SKM-1 treated with dmso at 0.1 percent for 144 hours (cell line): ENCODE results near the gene PCDHB7.
"Not testable (repeated sequence)": the region's sequence is repeated elsewhere in the genome, so short reads cannot be mapped to it uniquely, and the experiment has no call there.

Experiments used
- DNase-seq: peaks from one replicate; lab custom pipeline; 2025; ENCODE audit not compliant: unreplicated experiment; lab: John Stamatoyannopoulos, UW

PCDHB7 gene

DNA sequence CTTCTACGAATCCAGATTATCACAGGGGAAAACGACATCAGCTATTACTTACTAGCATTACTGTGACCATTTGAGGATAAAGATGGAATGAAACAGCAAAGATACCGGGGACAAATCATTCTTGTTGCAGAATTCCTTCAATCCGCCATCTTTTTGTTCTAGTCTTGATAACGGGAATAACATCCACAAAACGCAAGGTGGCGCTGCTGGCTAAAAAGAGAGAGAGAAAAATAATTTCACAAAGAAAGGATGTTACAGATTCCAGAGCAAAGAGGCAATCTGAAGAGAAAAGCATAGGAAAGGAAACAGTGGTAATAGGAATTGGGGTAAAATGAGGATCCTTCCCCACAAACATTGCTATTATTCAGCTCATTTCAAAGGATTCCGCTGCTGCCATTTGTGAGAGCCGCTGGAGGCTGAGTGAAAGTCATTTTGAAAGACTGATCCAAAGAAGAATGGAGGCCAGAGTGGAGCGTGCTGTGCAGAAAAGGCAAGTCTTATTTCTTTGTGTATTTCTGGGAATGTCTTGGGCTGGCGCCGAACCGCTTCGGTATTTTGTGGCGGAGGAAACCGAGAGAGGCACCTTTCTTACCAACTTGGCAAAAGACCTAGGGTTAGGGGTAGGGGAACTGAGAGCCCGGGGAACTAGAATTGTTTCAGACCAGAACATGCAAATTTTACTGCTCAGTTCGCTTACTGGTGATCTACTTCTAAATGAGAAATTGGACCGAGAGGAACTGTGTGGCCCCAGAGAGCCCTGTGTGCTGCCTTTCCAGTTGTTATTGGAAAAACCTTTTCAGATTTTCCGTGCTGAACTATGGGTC is at the start of gene PCDHB7:
PCDHB7 (plus strand) TSS at position 264 of the 824 bp plus-strand sequence; CDS start at position 456, 192 bp downstream.
- DNase-seq, result no peak

DNA sequence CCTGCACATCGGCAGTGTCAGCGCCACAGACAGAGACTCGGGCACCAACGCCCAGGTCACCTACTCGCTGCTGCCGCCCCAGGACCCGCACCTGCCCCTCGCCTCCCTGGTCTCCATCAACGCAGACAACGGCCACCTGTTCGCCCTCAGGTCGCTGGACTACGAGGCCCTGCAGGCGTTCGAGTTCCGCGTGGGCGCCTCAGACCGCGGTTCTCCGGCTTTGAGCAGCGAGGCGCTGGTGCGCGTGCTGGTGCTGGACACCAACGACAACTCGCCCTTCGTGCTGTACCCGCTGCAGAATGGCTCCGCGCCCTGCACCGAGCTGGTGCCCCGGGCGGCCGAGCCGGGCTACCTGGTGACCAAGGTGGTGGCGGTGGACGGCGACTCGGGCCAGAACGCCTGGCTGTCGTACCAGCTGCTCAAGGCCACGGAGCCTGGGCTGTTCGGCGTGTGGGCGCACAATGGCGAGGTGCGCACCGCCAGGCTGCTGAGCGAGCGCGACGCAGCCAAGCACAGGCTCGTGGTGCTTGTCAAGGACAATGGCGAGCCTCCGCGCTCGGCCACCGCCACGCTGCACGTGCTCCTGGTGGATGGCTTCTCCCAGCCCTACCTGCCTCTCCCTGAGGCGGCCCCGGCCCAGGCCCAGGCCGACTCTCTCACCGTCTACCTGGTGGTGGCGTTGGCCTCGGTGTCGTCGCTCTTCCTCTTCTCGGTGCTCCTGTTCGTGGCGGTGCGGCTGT is 48.9 kb upstream of the PCDHB7 start:
- DNase-seq, result not testable (repeated sequence)

- no peak for DNase-seq
These were observed 45.1 kb upstream of the PCDHB7 start for GRCh38 chr5:141127305-141127704.

DNA sequence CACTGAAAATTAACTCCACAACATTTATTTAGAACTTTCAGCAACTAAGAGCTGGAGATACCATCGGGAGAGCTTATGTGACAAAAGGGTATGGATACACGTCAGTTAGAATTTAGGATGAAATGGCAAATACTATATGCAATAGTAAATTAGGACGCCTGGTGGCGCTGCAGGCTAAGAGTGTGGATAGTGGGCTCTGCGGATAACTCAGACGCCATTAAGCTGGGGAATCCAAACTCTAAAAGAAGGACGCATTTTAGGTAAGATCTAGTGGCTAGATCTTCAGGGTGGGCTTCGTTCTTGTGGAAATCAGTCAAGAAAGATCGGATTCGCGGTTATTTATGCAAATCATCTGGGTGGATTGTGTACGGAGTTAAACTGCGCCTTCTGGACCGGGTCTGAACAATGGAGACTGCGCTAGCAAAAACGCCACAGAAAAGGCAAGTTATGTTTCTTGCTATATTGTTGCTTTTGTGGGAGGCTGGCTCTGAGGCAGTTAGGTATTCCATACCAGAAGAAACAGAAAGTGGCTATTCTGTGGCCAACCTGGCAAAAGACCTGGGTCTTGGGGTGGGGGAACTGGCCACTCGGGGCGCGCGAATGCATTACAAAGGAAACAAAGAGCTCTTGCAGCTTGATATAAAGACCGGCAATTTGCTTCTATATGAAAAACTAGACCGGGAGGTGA is 37.3 kb upstream of the PCDHB7 start, which contains the start of gene PCDHB5:
PCDHB5 (plus strand) TSS at position 177 of the 688 bp plus-strand sequence; CDS start at position 406, 229 bp downstream.
- DNase-seq, result no peak

- no peak for DNase-seq
These were observed 36.7 kb upstream of the PCDHB7 start for GRCh38 chr5:141135718-141136266.

GRCh38 chr5:141137346-141137745 is 35.1 kb upstream of the PCDHB7 start:
- not testable (repeated sequence) for DNase-seq

DNA sequence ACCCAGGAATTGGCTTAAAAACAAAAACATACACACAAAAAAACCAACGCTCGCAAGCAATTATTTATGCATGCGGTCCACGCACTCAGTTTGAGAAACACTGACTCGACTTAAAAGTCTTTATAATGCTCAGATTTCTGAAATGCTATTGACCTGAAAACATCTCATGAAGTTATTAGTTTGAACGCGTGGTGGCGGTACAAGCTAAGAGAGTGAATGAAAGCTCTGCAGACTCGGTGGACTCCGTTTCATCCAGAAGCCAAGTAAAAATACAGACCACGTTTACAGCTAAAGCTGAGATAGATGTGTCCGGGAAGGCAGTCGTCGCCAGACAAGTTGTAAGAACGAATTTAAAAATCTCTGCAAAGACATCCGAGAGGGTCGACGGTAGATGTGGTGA is 22.6 kb upstream of the PCDHB7 start, which contains the start of gene PCDHB6:
PCDHB6 (plus strand) TSS at position 246 of the 400 bp plus-strand sequence. CDS start 201 bp downstream, outside the sequence.
- no peak for DNase-seq

GRCh38 chr5:141150224-141150992 is 22.0 kb upstream of the PCDHB7 start:
- no peak for DNase-seq

GRCh38 chr5:141150993-141151325 is 21.5 kb upstream of the PCDHB7 start:
- no peak for DNase-seq

DNA sequence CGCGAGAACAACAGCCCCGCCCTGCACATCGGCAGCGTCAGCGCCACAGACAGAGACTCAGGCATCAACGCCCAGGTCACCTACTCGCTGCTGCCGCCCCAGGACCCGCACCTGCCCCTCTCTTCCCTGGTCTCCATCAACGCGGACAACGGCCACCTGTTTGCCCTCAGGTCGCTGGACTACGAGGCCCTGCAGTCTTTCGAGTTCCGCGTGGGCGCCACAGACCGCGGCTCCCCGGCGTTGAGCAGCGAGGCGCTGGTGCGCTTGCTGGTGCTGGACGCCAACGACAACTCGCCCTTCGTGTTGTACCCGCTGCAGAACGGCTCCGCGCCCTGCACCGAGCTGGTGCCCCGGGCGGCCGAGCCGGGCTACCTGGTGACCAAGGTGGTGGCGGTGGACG is 20.8 kb upstream of the PCDHB7 start:
- DNase-seq, result not testable (repeated sequence)

DNA sequence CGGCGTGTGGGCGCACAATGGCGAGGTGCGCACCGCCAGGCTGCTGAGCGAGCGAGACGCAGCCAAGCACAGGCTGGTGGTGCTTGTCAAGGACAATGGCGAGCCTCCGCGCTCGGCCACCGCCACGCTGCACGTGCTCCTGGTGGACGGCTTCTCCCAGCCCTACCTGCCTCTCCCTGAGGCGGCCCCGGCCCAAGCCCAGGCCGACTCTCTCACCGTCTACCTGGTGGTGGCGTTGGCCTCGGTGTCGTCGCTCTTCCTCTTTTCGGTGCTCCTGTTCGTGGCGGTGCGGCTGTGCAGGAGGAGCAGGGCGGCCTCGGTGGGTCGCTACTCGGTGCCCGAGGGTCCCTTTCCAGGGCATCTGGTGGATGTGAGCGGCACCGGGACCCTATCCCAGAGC is 20.3 kb upstream of the PCDHB7 start:
- not testable (repeated sequence) for DNase-seq

DNA sequence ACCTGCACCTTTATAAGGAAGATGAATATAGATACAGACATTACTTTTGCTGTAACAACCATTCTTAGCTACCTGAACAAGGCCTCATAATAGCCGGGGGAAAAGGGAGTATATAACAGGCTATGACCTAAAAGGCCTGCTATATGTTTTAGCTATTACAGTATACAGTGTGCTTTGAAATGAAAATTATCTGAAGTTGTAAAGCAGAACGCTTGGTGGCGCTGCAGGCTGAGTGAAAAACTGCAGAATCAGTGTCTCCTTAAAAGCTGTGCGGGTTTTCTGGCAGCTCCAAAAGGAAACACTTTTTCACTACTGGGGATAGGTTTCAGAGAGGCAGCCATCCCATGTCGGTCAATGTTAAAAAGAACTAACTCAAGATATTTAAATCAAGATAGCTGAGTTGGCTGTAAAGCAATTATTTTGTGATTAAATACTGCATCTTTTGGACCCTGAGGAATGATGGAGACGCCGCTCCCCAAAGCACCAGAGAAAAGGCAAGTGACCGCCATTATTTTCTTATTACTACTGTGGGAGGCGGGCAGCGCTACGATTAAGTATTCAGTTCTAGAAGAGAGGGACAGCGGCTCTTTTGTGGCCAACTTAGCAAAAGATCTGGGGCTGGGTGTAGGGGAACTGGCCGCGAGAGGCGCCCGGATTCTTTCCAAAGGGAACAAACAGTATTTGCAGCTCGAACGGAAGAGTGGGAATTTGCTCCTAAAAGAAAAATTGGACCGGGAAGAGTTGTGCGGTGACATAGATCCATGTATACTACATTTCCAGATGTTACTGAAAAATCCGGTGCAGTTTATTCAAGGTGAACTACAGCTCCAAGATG is 16.7 kb upstream of the PCDHB7 start:
- no peak for DNase-seq

- not testable (repeated sequence) for DNase-seq
These were observed 15.1 kb upstream of the PCDHB7 start for GRCh38 chr5:141157356-141157755.

- not testable (repeated sequence) for DNase-seq
These were observed 14.5 kb upstream of the PCDHB7 start for GRCh38 chr5:141157901-141158300.

- DNase-seq, result not testable (repeated sequence)
These were observed 2.1 kb downstream of the PCDHB7 start for GRCh38 chr5:141174291-141175104.

DNA sequence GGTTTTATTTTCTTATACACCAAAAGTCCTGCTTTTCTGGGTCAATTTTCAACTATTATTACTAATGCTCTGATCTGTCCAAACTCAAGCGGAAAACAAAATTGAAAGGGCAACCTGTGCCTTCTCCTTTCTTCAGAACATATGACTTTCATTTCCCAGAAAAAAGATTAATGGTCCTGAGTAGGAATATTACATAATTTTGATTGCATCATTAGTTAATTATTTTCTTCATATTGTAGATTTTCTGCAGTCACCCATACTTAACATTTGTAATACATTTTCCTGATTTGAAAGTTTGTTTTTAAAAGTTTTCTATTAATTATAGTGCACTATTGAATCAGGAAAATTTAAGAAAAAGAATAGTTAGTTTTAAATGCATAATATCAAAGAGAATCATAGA is 3.5 kb downstream of the PCDHB7 start:
- no peak for DNase-seq

GRCh38 chr5:141177577-141178191 is 5.2 kb downstream of the PCDHB7 start, which contains the start of gene PCDHB8:
TSS of gene PCDHB8 (plus strand) at chr5:141177790. CDS start at chr5:141178035, 245 bp downstream.
- not testable (repeated sequence) for DNase-seq

- DNase-seq, result not testable (repeated sequence)
These were observed 6.9 kb downstream of the PCDHB7 start for GRCh38 chr5:141179371-141179770.
